Cardiac fibroblast (primary cell): ENCODE results near the gene PHF5A.

Experiments used
- DNase-seq, 2 donors: peaks; one replicate each; pipeline versions ENCODE4 v3.0.0 to v3.0.0-alpha.2; 2010; ENCODE audit warnings: low read depth in 2 of 2
- H3K4me3 ChIP-seq, 2 donors: replicated peaks in 1 of 2; 1 replicate in 1 of 2; 2 replicates in 1 of 2; pipeline ENCODE4 v1.5.1; 2011; ENCODE audit warnings: low read depth in 2 of 2, low read length in 2 of 2, mild to moderate bottlenecking in 2 of 2, moderate library complexity in 1 of 2
- CTCF ChIP-seq: IDR thresholded peaks from one replicate; pipeline ENCODE4 v1.5.1; 2011; ENCODE audit warnings: low read depth, mild to moderate bottlenecking, low read length, inconsistent platforms

Gene PHF5A

GRCh38 chr22:41487037-41487935 is 18.8 kb upstream of the PHF5A start:
- H3K4me3 ChIP-seq, result no peak overlapping the region
- TF ChIP-seq CTCF, result no peak
- DNase-seq, result peak in 1 of 2 donors; percentile 26

DNA sequence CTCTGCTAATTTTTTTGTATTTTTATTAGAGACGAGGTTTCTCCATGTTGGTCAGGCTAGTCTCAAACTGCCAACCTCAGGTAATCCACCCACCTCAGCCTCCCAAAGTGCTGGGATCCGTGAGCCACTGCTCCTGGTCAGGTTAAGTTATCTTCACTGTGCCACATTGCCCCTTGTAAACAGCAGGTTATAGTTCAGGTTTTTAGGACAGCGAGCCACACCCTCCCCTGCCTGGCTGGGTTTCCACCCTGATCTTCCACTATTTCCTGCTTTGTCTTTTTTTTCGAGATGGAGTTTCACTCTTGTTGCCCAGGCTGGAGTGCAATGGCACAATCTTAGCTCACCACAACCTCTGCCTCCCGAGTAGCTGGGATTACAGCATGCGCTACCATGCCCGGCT is 16.5 kb upstream of the PHF5A start:
- TF ChIP-seq CTCF, result no peak
- H3K4me3 ChIP-seq, result no peak overlapping the region
- DNase-seq, result no peak

DNA sequence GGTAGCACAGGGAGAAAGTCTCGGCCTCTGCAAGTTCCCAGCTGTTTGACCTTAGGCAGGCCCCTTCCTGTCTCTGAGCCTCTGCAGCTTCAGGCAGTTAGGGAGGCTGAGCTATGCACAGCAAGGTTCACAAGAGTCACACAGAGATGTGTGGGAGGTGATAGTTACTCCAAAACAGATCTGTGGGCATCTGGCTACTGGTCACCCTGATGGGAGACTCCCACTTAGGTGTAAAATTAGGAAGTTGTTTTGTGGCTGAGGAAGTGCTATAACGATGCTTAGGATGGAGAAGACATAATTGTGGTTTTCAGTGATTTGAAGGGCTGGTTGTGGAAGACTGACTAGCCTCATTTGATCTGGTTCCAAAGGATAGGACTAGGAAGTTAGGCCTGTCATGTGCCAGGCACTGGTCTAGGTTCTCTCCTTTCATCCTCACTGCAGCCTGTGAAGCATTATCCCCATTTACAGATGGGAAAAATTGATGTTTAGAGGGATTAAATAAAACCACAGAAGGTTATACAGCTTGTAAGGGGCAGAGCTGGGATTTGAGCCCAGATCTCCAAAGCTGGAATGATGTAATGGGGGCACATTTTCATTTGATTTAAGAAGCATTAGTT is 13.9 kb upstream of the PHF5A start:
- H3K4me3 ChIP-seq, result no peak overlapping the region
- TF ChIP-seq CTCF, result no peak
- DNase-seq, result peak in 1 of 2 donors; percentile 8

- no peak overlapping the region for H3K4me3 ChIP-seq
- no peak for DNase-seq
- no peak for TF ChIP-seq CTCF
Measured at GRCh38 chr22:41481925-41482318, 13.4 kb upstream of the PHF5A start.

- TF ChIP-seq CTCF, result no peak
- DNase-seq, result peak in 1 of 2 donors; percentile 48
- no peak overlapping the region for H3K4me3 ChIP-seq
Measured at GRCh38 chr22:41481131-41481830, 12.8 kb upstream of the PHF5A start.

GRCh38 chr22:41480397-41480735 is 11.9 kb upstream of the PHF5A start:
- TF ChIP-seq CTCF, result no peak
- DNase-seq, result peak; percentile 50 to 80
- H3K4me3 ChIP-seq, result no peak overlapping the region
